GM23248 (cell line): Measurements from ENCODE around the gene HDAC4. TPM values are rescaled to one million over a fixed set of nuclear protein-coding genes. Genes with fewer than 3 reads are reported as not detected.

Experiments used
- DNase-seq: peaks from one replicate; pipeline ENCODE4 v3.0.0-alpha.2; 2015
- H2AFZ ChIP-seq: fragments of 200-600 bp; sonication (generic); 2 replicates; pipeline ENCODE4 v1.6.1; 2016; ENCODE audit warnings: antibody characterized with exemption
- H3F3A ChIP-seq: fragments of 200-600 bp; sonication (generic); 2 replicates; pipeline ENCODE4 v1.6.1; 2016; ENCODE audit warnings: mild to moderate bottlenecking, antibody characterized with exemption, mixed run types; ENCODE audit not compliant: insufficient read depth
- H3K27ac ChIP-seq: fragments of 200-600 bp; sonication (generic); 2 replicates; pipeline ENCODE4 v1.5.1; 2016; ENCODE audit warnings: mild to moderate bottlenecking
- H3K27me3 ChIP-seq: fragments of 200-600 bp; sonication (generic); replicated peaks from 2 replicates; pipeline ENCODE4 v1.6.1; 2016; ENCODE audit warnings: mild to moderate bottlenecking; ENCODE audit not compliant: insufficient read depth
- H3K36me3 ChIP-seq: fragments of 200-600 bp; sonication (generic); 2 replicates; pipeline ENCODE4 v1.6.1; 2016; ENCODE audit warnings: low read depth, mild to moderate bottlenecking
- H3K4me1 ChIP-seq: fragments of 200-600 bp; sonication (generic); 2 replicates; pipeline ENCODE4 v1.6.1; 2016; ENCODE audit warnings: mild to moderate bottlenecking; ENCODE audit not compliant: insufficient read depth
- H3K4me2 ChIP-seq: fragments of 200-600 bp; sonication (generic); one replicate; pipeline ENCODE4 v1.6.1; 2016; ENCODE audit warnings: mild to moderate bottlenecking; ENCODE audit not compliant: unreplicated experiment
- H3K4me3 ChIP-seq: fragments of 200-600 bp; sonication (generic); 2 replicates; pipeline ENCODE4 v1.5.1; 2016; ENCODE audit warnings: mild to moderate bottlenecking
- H3K79me2 ChIP-seq: fragments of 200-600 bp; sonication (generic); 2 replicates; pipeline ENCODE4 v1.6.1; 2016; ENCODE audit warnings: mild to moderate bottlenecking; ENCODE audit not compliant: insufficient read depth
- H3K9ac ChIP-seq: fragments of 200-600 bp; sonication (generic); 2 replicates; pipeline ENCODE4 v1.6.1; 2016; ENCODE audit warnings: mild to moderate bottlenecking
- H3K9me2 ChIP-seq: fragments of 200-600 bp; sonication (generic); 2 replicates; pipeline ENCODE4 v1.6.1; 2016; ENCODE audit warnings: mixed run types, mild to moderate bottlenecking, moderate library complexity; ENCODE audit not compliant: insufficient read depth
- H3K9me3 ChIP-seq: fragments of 200-600 bp; sonication (generic); one replicate; pipeline ENCODE4 v1.6.1; 2017; ENCODE audit warnings: low read depth
- H4K20me1 ChIP-seq: fragments of 200-600 bp; sonication (generic); 2 replicates; pipeline ENCODE4 v1.6.0; 2016; ENCODE audit not compliant: insufficient read depth
- EZH2 ChIP-seq: fragments of 200-600 bp; sonication (generic); IDR thresholded peaks from 2 replicates; pipeline ENCODE4 v1.6.1; 2018; ENCODE audit warnings: antibody characterized with exemption, mild to moderate bottlenecking; ENCODE audit not compliant: insufficient read depth, poor library complexity, severe bottlenecking
- EZH2phosphoT487 ChIP-seq: fragments of 200-600 bp; sonication (generic); IDR thresholded peaks from 2 replicates; pipeline ENCODE4 v1.6.1; 2018; ENCODE audit warnings: antibody characterized with exemption, moderate library complexity, mild to moderate bottlenecking, low read depth; ENCODE audit not compliant: insufficient read depth
- WGBS, 2 experiments: methylation state at CpG; one replicate each; pipeline ENCODE4 v1.1.6; 2015 to 2017; ENCODE audit warnings: low lambda C conversion rate in 2 of 2, low coverage in 1 of 2; ENCODE audit errors: missing lambda C conversion rate in 2 of 2; 5-methylcytosine and 5-hydroxymethylcytosine counted together
- in situ Hi-C: fragments of 300-500 bp; cut with MboI; formaldehyde crosslinking; loops from 2 replicates; pipeline ENCODE4 v1.15.0; 2020
- polyA plus RNA-seq: library from polyadenylated mRNA; unstranded; fragments of >200 nt; fragmentation: Nextera tagmentation; extraction: Ambion mirVana; gene quantifications from 2 replicates; pipeline ENCODE4 v1.2.1, GENCODE V29; 2016
- total RNA-seq: library from RNA; depleted of rRNA; stranded (reverse); fragments of >200 nt; shearing (Covaris generic); gene quantifications from 2 replicates; pipeline ENCODE4 v1.2.3, GENCODE V29; 2014

HDAC4 gene
- total and polyA plus RNA-seq, 2 experiments from 2014 or later, result 2.1 to 6.3 TPM

DNA sequence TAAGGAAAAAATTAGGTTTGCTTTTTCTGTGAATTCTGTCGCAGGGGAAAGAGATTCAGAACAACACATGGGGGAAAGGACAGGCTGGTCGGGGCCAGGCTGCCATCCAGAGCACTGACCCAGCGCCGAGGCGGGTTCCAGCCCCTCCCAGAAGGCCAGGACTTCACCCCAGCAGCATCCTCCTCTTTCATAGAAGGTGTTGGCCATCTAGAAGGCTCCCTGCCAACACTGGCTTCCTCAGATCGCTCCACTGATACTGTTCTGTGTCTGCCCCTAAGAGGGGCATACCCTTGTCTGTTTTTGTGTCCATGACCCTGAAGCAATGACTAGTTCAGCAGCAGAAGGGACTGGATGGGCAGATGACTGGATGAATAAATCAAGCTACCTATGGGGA is 144.5 kb downstream of the HDAC4 start:
- no peak for DNase-seq
- WGBS, 2 experiments, result 52 to 53% methylated on average over 6 of the region's 6 CpGs
- Histone ChIP-seq H3K9ac (no peak overlapping the region), H3K79me2 (peaks cover 64% of the 10 kb centered on the region), H4K20me1 (no peaks in the 10 kb centered on the region), H2AFZ (no peak overlapping the region), H3K9me2 (no peaks in the 10 kb centered on the region), H3F3A (peaks cover 8% of the 10 kb centered on the region; the same call in 1 of the 2 replicates), H3K9me3 (no peaks in the 10 kb centered on the region), H3K4me1 (peaks cover 11% of the 10 kb centered on the region), H3K4me2 (no peak overlapping the region), H3K4me3 (no peak overlapping the region), H3K27me3 (no peaks in the 10 kb centered on the region), H3K36me3 (no peaks in the 10 kb centered on the region), H3K27ac (no peak overlapping the region)
- in situ Hi-C loops, result no loop called here
- no peak for TF ChIP-seq EZH2
- no peak for TF ChIP-seq EZH2phosphoT487

DNA sequence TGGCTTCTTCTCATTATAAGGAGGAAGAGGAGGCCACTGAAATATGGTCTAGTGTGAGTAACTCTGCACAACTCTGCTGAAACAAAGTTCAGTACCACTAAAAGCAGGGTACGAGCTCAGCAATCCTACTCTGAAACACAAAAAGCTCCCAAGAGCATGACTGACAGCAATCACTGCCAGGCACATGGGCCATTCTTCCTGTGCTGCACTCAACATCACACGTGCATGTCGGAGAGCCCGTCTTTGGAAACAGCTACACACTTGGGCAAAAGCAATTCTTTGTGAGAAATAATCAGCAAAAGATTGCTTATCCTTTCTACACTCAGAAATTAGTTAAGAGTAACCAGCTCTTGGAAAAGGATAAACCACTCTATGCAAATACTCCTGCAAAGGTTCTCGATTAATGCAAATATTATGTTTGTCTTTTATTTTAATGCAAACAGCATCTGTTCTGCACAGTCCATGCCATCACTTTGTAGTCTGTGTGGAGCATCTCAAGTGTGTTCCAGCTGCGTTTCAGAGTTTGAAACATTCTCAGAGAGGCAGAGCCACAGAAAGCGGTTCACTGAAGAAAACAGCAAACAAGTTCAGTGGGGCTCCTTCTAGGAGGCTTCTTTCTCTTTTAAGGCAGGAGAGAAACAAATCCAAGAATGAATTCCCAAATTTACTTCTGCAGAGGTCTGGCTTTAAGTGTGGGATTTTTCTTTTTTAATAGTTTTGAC is 145.0 kb downstream of the HDAC4 start:
- in situ Hi-C loops, result no loop called here
- Histone ChIP-seq H3K27ac (no peak overlapping the region), H3F3A (peaks cover 8% of the 10 kb centered on the region; the same call in 1 of the 2 replicates), H3K27me3 (no peaks in the 10 kb centered on the region), H4K20me1 (no peaks in the 10 kb centered on the region), H3K9me3 (no peaks in the 10 kb centered on the region), H3K4me1 (peaks cover 11% of the 10 kb centered on the region), H3K9ac (no peak overlapping the region), H3K4me3 (no peak overlapping the region), H3K79me2 (peaks cover 62% of the 10 kb centered on the region), H3K36me3 (no peaks in the 10 kb centered on the region), H3K9me2 (no peaks in the 10 kb centered on the region), H3K4me2 (no peak overlapping the region), H2AFZ (no peak overlapping the region)
- no peak for DNase-seq
- TF ChIP-seq EZH2 (no peak), EZH2phosphoT487 (no peak)
- WGBS, 2 experiments, result 50 to 59% methylated on average over 7 of the region's 7 CpGs

DNA sequence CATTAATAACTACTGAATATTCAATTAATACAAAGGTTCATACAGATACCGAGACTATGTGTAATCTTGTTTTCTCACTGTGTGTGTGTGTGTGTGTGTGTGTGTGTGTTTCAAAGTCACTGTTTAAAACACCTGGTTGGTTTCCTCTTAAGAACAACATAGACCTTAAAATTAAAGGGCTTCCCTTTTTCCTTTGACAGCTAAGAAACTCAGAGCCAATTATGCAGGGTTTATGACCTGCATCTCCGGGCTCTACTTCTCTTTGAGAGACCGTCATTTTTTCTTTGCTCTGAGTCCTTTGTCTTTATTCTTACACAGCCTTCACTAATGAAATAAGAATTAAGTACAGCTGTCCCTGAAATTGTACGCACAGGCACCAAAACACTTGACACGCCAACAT is 145.6 kb downstream of the HDAC4 start:
- Histone ChIP-seq H3F3A (peaks cover 8% of the 10 kb centered on the region; the same call in 1 of the 2 replicates), H2AFZ (no peak overlapping the region), H3K9me3 (no peaks in the 10 kb centered on the region), H4K20me1 (no peaks in the 10 kb centered on the region), H3K9ac (no peak overlapping the region), H3K27me3 (no peaks in the 10 kb centered on the region), H3K4me3 (no peak overlapping the region), H3K27ac (no peak overlapping the region), H3K4me2 (no peak overlapping the region), H3K36me3 (no peaks in the 10 kb centered on the region), H3K9me2 (no peaks in the 10 kb centered on the region), H3K79me2 (peaks cover 56% of the 10 kb centered on the region), H3K4me1 (peaks cover 11% of the 10 kb centered on the region)
- no peak for DNase-seq
- in situ Hi-C loops, result no loop called here
- TF ChIP-seq EZH2 (no peak), EZH2phosphoT487 (no peak)
- WGBS, 2 experiments, result 58 to 68% methylated on average over 5 of the region's 5 CpGs

DNA sequence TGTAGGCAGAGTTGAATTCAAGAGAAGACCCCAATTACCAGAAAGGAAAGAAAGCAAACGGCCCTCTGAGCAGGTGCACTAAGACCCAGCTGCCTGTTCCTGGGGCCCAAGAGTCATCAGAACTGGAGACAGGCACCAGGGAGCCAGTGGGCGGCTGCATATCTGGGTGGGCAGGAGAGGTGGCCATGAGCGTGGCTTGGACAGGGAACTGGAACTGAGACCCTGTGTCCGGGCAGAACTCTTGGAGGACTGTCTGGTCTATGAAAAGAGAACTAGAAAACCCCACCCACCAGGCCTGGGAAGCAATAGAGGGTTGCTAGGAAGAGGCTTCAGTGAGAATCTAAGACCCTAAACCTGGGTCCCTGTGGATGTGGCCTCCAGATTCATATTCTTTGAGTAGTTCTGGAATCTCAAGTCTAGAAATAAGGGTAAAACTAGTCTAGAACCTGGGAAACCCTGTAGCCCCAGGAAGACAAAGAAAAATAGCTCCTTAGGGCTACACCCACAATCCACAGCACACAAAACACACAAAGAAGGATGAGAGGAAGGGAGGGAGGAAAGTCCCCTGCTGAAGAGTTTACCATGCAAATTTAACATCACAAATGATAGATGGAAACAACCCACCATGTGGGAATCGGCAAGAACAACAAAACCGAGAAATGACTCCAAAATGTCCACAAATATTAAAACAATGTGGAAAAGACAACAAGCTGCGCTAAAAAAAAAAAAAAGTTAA is 147.0 kb downstream of the HDAC4 start:
- Histone ChIP-seq H3K79me2 (peaks cover 44% of the 10 kb centered on the region), H3K27ac (no peak overlapping the region), H2AFZ (no peak overlapping the region), H3F3A (peaks cover 8% of the 10 kb centered on the region; the same call in 1 of the 2 replicates), H3K4me2 (no peak overlapping the region), H3K4me3 (no peak overlapping the region), H4K20me1 (no peaks in the 10 kb centered on the region), H3K36me3 (no peaks in the 10 kb centered on the region), H3K9me3 (no peaks in the 10 kb centered on the region), H3K9ac (no peak overlapping the region), H3K27me3 (no peaks in the 10 kb centered on the region), H3K4me1 (peaks cover 11% of the 10 kb centered on the region), H3K9me2 (no peaks in the 10 kb centered on the region)
- no peak for DNase-seq
- TF ChIP-seq EZH2phosphoT487 (no peak), EZH2 (no peak)
- WGBS, 2 experiments, result 96 to 99% methylated on average over 7 of the region's 7 CpGs
- in situ Hi-C loops, result no loop called here
